GM10248 (cell line): ENCODE measurements around the gene PLCL1.

ENCODE experiments used
- CTCF ChIA-PET: fragments of 300-600 bp; sonication (Branson Sonifier 250); formaldehyde crosslinking; extraction: SDS; loops from one replicate; lab custom pipeline; 2021; ENCODE audit warnings: antibody characterized with exemption; lab: Yijun Ruan, JAX
- POLR2A ChIA-PET: fragments of 350-650 bp; sonication (Branson Sonifier 250); formaldehyde crosslinking; extraction: SDS; loops from one replicate; lab custom pipeline; 2020; ENCODE audit warnings: antibody characterized with exemption; lab: Yijun Ruan, JAX
- DNase-seq: peaks from one replicate; pipeline ENCODE4 v3.0.0; 2012; ENCODE audit errors: extremely low spot score
- CTCF ChIP-seq: IDR thresholded peaks from 2 replicates; pipeline ENCODE4 v1.5.1; 2012; ENCODE audit warnings: mild to moderate bottlenecking, low read depth; ENCODE audit errors: extremely low read depth, missing control alignments, control extremely low read depth

PLCL1 gene

DNA sequence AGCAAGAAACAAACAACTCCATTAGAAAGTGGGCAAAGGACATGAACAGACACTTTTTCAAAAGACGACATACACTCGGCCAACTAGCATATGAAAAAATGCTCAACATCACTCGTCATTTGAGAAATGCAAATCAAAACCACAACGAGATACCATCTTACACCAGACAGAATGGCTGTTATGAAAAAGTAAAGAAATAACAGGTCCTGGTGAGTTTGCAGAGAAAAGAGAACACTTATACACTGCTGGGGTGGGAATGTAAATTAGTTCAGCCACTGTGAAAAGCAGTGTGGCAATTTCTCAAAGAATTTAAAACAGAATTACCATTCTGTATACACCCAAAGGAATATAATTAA is 130.5 kb downstream of the PLCL1 start:
- POLR2A ChIA-PET = no interaction called here
- CTCF ChIA-PET = no interaction called here
- DNase-seq = no peak
- TF ChIP-seq CTCF = no peak

DNA sequence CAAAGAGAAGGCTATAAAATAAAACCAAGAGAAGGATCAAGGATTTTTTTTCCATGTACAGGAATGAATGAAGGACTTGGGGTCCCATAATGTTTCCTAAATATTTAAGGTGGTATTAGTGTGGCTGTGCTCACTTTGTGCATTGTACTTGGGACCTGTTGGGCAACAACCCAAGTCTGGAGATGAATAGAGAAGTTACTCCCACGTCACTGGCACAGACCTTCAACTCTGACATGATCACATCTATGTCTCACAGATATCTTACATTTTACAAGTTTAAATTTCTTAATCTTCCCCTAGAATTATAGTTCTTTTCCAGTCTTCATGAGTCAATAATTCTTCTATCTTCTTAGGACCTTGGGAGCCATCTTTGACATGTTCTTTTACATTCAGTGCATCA is 133.4 kb downstream of the PLCL1 start:
- POLR2A ChIA-PET = no interaction called here
- CTCF ChIA-PET = interaction anchor here (1.2 to 1.4 kb wide), 2 partner anchors 22 to 38 kb away, joined by 3 to 5 read pairs; no protein-coding TSS in a partner anchor
- TF ChIP-seq CTCF = no peak
- no peak for DNase-seq

DNA sequence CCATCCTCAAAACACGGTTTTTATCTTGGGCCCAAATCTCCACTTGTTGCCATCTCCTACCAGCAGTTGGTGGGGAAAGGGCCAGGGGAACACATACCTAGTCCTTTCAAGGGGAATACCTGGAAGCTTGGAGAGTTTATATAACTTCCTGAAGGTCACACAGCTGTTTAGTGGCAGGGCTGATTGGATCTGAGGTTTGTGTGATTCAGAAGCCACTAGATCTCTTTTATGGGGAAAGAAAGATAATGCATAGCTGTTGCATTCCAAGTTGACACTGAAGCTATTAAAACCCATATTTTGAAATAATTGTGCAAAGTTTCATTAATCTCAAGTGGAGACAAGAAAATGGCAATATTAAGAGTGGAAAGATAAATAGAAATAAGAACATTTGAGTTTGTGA is 134.2 kb downstream of the PLCL1 start:
- no peak for DNase-seq

GRCh38 chr2:197939787-197940186 is 135.4 kb downstream of the PLCL1 start:
- CTCF ChIA-PET = no interaction called here
- TF ChIP-seq CTCF = no peak
- DNase-seq = no peak
- POLR2A ChIA-PET = no interaction called here

More for the DNA sequence above, 134.2 kb downstream of the PLCL1 start:
- ChIA-PET CTCF (interaction anchor here (1.2 to 1.4 kb wide), 2 partner anchors 22 to 38 kb away, joined by 3 to 5 read pairs; no protein-coding TSS in a partner anchor), POLR2A (no interaction called here)
- no peak for TF ChIP-seq CTCF

DNA sequence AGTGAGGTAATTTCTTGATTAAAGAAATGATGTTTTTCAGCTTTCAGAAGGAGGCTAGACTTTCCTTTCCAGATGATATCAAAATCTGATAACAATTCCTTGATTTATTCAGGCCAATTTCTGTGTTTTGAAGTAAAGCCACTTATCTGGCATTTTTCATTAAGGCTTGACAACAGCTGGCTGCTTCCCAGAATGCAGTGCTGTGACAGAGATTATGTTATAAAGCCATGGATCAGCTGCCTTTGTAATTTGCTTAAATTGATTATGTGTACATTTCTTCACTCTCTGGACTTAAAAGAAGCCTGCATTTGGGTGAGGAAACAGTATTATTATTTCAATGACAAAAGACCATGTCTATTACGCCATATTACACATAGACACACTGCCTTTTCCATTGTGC is 136.0 kb downstream of the PLCL1 start:
- DNase-seq = no peak
- CTCF ChIA-PET = no interaction called here
- POLR2A ChIA-PET = no interaction called here
- TF ChIP-seq CTCF = no peak

GRCh38 chr2:197941715-197942114 is 137.3 kb downstream of the PLCL1 start:
- no peak for DNase-seq
- CTCF ChIA-PET = no interaction called here
- POLR2A ChIA-PET = no interaction called here
- TF ChIP-seq CTCF = no peak

- POLR2A ChIA-PET = no interaction called here
- no peak for TF ChIP-seq CTCF
- CTCF ChIA-PET = interaction anchor here (1.2 to 1.5 kb wide), 2 partner anchors 17 to 44 kb away, joined by 3 to 7 read pairs; no protein-coding TSS in a partner anchor
These were observed 139.3 kb downstream of the PLCL1 start for GRCh38 chr2:197943731-197944130.

More at GRCh38 chr2:197943731-197944130, 139.3 kb downstream of the PLCL1 start:
- no peak for DNase-seq
